Fibroblast of skin of right quadriceps (primary cell): ENCODE measurements around the gene ZNF438.
"Not testable (repeated sequence)": the region's sequence is repeated elsewhere in the genome, so short reads cannot be mapped to it uniquely, and the experiment has no call there.

Experiments used
- DNase-seq: peaks from one replicate; pipeline ENCODE4 v3.0.0-alpha.2; 2013

The ZNF438 gene

GRCh38 chr10:30931094-30931493 is 100.6 kb downstream of the ZNF438 start:
- DNase-seq = no peak

GRCh38 chr10:30929901-30930520 is 101.7 kb downstream of the ZNF438 start:
- no peak for DNase-seq

GRCh38 chr10:30929311-30929729 is 102.3 kb downstream of the ZNF438 start:
- DNase-seq = not testable (repeated sequence)

GRCh38 chr10:30928742-30929141 is 102.9 kb downstream of the ZNF438 start:
- no peak for DNase-seq

- DNase-seq = no peak
Measured at GRCh38 chr10:30918651-30919050, 113.0 kb downstream of the ZNF438 start.

- peak; percentile 22 for DNase-seq
Measured at GRCh38 chr10:30917789-30918188, 113.9 kb downstream of the ZNF438 start.

- DNase-seq = no peak
Measured at GRCh38 chr10:30917067-30917466, 114.6 kb downstream of the ZNF438 start.

GRCh38 chr10:30915146-30915545 is 116.5 kb downstream of the ZNF438 start:
- peak; percentile 55 for DNase-seq

- no peak for DNase-seq
Measured at GRCh38 chr10:30911303-30911863, 120.3 kb downstream of the ZNF438 start.

- DNase-seq = no peak
Measured at GRCh38 chr10:30903397-30904138, 128.1 kb downstream of the ZNF438 start.

GRCh38 chr10:30902621-30903396 is 128.9 kb downstream of the ZNF438 start:
- DNase-seq = no peak

- not testable (repeated sequence) for DNase-seq
Measured at GRCh38 chr10:30901487-30901886, 130.2 kb downstream of the ZNF438 start.

GRCh38 chr10:30898964-30899363 is 132.7 kb downstream of the ZNF438 start:
- DNase-seq = no peak

- no peak for DNase-seq
Measured at GRCh38 chr10:30897547-30897946, 134.1 kb downstream of the ZNF438 start.

GRCh38 chr10:30897048-30897447 is 134.6 kb downstream of the ZNF438 start:
- DNase-seq = no peak

- no peak for DNase-seq
Measured at GRCh38 chr10:30894221-30894620, 137.4 kb downstream of the ZNF438 start.

GRCh38 chr10:30893208-30893607 is 138.5 kb downstream of the ZNF438 start:
- DNase-seq = no peak

GRCh38 chr10:30887839-30888238 is 143.8 kb downstream of the ZNF438 start:
- no peak for DNase-seq

GRCh38 chr10:30885423-30885822 is 146.2 kb downstream of the ZNF438 start:
- no peak for DNase-seq

- DNase-seq = no peak
Measured at GRCh38 chr10:30883751-30884150, 147.9 kb downstream of the ZNF438 start.

- no peak for DNase-seq
Measured at GRCh38 chr10:30883116-30883515, 148.5 kb downstream of the ZNF438 start.

GRCh38 chr10:30882281-30882680 is 149.4 kb downstream of the ZNF438 start:
- no peak for DNase-seq

GRCh38 chr10:30878920-30879319 is 152.7 kb downstream of the ZNF438 start:
- no peak for DNase-seq
